Measurements from ENCODE around the gene RBBP7. TPM values are rescaled to one million over a fixed set of nuclear protein-coding genes. Genes with fewer than 3 reads are reported as not detected.

Gene RBBP7
- total RNA-seq, 1 donor from 2014 or later = 57.9 TPM

GRCh38 chrX:16885628-16886027 is 15.5 kb upstream of the RBBP7 start:
- no peaks in the 10 kb centered on the region for H3K9me3 ChIP-seq

DNA sequence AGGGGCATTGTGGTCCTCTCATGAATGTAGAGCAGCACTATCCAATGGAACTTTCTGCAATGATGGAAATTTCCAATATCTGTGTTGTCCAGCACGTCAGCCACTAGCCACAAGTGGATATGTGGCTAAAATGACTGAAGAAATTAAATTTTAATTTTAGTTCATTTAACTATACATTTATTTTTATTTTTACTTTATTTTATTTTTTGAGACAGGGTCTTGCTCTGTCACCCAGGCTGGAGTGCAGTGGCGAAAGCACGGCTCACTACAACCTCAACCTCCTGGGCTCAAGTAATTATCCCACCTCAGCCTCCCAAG is 13.3 kb upstream of the RBBP7 start:
- TF ChIP-seq CTCF (IDR thresholded peaks at IDR 0.05) (no peak), POLR2A (IDR thresholded peaks at IDR 0.05) (no peak), POLR2AphosphoS5 (IDR thresholded peaks at IDR 0.05; ENCODE audit: insufficient read depth in 1 of 2, low read depth in 1 of 2) (no peak)
- H3K4me1 ChIP-seq = no peaks in the 10 kb centered on the region
- intact Hi-C loops (cut with DNase I) = no loop called here
- no peak overlapping the region for H3K4me3 ChIP-seq
- no peak for DNase-seq (ENCODE audit: extremely low spot score in 2 of 2)
- no peak overlapping the region for H3K27ac ChIP-seq
- no peaks in the 10 kb centered on the region for H3K36me3 ChIP-seq
- H3K27me3 ChIP-seq = no peaks in the 10 kb centered on the region
- no peaks in the 10 kb centered on the region for H3K9me3 ChIP-seq

More at GRCh38 chrX:16885628-16886027, 15.5 kb upstream of the RBBP7 start:
- no peaks in the 10 kb centered on the region for H3K27me3 ChIP-seq
- no peak overlapping the region for H3K27ac ChIP-seq
- no peaks in the 10 kb centered on the region for H3K36me3 ChIP-seq
- DNase-seq (ENCODE audit: extremely low spot score in 2 of 2) = no peak
- intact Hi-C loops (cut with DNase I) = no loop called here
- no peaks in the 10 kb centered on the region for H3K4me1 ChIP-seq
- TF ChIP-seq POLR2AphosphoS5 (IDR thresholded peaks at IDR 0.05; ENCODE audit: insufficient read depth in 1 of 2, low read depth in 1 of 2) (no peak), POLR2A (IDR thresholded peaks at IDR 0.05) (no peak), CTCF (IDR thresholded peaks at IDR 0.05) (no peak)
- no peak overlapping the region for H3K4me3 ChIP-seq

DNA sequence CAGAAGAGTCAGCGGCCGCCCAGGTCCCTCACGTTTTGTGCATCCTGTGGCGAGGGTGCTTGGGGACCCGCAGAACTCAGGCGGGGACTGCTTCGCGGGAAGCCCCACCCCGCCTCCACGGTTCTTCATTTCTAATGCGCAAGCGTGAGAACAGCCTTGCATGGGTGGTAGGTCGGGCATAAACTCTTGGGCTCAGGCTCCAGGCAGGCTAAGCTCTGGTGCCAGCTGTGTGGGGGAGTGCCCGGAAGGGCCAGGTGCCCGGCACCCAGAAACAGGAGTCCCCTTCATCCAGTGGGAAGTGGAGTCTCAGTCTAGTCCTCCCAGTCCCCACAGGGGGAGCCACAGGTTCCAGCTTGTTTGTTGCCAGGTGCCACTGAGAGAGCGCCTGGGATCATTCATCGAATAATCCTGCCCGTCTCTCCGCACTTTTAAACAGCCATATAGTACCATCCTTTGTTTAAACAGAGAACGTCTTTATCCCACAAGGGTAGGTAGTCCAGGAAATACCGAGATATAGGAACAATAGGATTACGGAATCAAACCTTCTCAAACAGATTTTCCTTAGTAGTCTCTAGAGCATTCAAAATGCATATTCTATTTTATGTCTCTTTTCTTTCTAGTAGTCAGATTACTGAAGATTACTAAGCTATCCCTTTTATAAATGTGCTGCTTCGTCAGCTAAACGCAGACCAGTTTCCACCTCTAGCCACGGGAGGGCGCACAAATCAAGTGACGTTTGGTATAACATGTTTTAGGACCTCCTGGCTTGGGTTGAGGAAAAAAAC is 12.7 kb upstream of the RBBP7 start:
- intact Hi-C loops (cut with DNase I) = no loop called here
- H3K27ac ChIP-seq = peak overlapping the region; percentile 55

GRCh38 chrX:16882169-16882568 is 12.0 kb upstream of the RBBP7 start:
- no peaks in the 10 kb centered on the region for H3K27me3 ChIP-seq
- H3K36me3 ChIP-seq = no peaks in the 10 kb centered on the region
- no peaks in the 10 kb centered on the region for H3K9me3 ChIP-seq
- H3K4me1 ChIP-seq = no peaks in the 10 kb centered on the region
- no peak for DNase-seq (ENCODE audit: extremely low spot score in 2 of 2)
- peak overlapping the region; percentile 38 to 39 for H3K4me3 ChIP-seq
- TF ChIP-seq POLR2A (IDR thresholded peaks at IDR 0.05) (no peak), POLR2AphosphoS5 (IDR thresholded peaks at IDR 0.05; ENCODE audit: insufficient read depth in 1 of 2, low read depth in 1 of 2) (no peak), CTCF (IDR thresholded peaks at IDR 0.05) (no peak)
- intact Hi-C loops (cut with DNase I) = no loop called here
- H3K27ac ChIP-seq = peak overlapping the region; percentile 55

More for the DNA sequence above, 12.7 kb upstream of the RBBP7 start:
- H3K27me3 ChIP-seq = no peaks in the 10 kb centered on the region
- no peaks in the 10 kb centered on the region for H3K9me3 ChIP-seq
- no peak for DNase-seq (ENCODE audit: extremely low spot score in 2 of 2)
- no peaks in the 10 kb centered on the region for H3K4me1 ChIP-seq
- peak overlapping the region; percentile 38 to 39 for H3K4me3 ChIP-seq
- no peaks in the 10 kb centered on the region for H3K36me3 ChIP-seq
- no peak for TF ChIP-seq POLR2A (IDR thresholded peaks at IDR 0.05)
- peak in 1 of 2 donors; percentile 40 for TF ChIP-seq POLR2AphosphoS5 (IDR thresholded peaks at IDR 0.05; ENCODE audit: insufficient read depth in 1 of 2, low read depth in 1 of 2)
- peak; percentile 10 to 59 (median 41) for TF ChIP-seq CTCF (IDR thresholded peaks at IDR 0.05)

- intact Hi-C loops (cut with DNase I) = loop anchor here (10.0 kb wide), 1 partner anchor 162 kb away; the partner anchor contains the start of genes CTPS2 and SYAP1
- TF ChIP-seq POLR2A (IDR thresholded peaks at IDR 0.05) (no peak), CTCF (IDR thresholded peaks at IDR 0.05) (no peak), POLR2AphosphoS5 (IDR thresholded peaks at IDR 0.05; ENCODE audit: insufficient read depth in 1 of 2, low read depth in 1 of 2) (no peak)
Measured at GRCh38 chrX:16876696-16877095, 6.5 kb upstream of the RBBP7 start.

More at GRCh38 chrX:16876696-16877095, 6.5 kb upstream of the RBBP7 start:
- Histone ChIP-seq H3K27me3 (no peaks in the 10 kb centered on the region), H3K9me3 (no peaks in the 10 kb centered on the region), H3K27ac (no peak overlapping the region), H3K4me3 (no peak overlapping the region), H3K36me3 (no peaks in the 10 kb centered on the region), H3K4me1 (peaks cover under 1% of the 10 kb centered on the region)
- no peak for DNase-seq (ENCODE audit: extremely low spot score in 2 of 2)

Data from vagina (tissue), 2 donors.